ENCODE measurements around the gene SAT2. TPM values are rescaled to one million over a fixed set of nuclear protein-coding genes. Genes with fewer than 3 reads are reported as not detected.

Gene SAT2
- total and polyA plus RNA-seq, 10 of the 15 experiments (the other 5 are each of a cell fraction or from before 2014, with no cell fraction given) = 14.6 to 44.0 (median 27.9) TPM

DNA sequence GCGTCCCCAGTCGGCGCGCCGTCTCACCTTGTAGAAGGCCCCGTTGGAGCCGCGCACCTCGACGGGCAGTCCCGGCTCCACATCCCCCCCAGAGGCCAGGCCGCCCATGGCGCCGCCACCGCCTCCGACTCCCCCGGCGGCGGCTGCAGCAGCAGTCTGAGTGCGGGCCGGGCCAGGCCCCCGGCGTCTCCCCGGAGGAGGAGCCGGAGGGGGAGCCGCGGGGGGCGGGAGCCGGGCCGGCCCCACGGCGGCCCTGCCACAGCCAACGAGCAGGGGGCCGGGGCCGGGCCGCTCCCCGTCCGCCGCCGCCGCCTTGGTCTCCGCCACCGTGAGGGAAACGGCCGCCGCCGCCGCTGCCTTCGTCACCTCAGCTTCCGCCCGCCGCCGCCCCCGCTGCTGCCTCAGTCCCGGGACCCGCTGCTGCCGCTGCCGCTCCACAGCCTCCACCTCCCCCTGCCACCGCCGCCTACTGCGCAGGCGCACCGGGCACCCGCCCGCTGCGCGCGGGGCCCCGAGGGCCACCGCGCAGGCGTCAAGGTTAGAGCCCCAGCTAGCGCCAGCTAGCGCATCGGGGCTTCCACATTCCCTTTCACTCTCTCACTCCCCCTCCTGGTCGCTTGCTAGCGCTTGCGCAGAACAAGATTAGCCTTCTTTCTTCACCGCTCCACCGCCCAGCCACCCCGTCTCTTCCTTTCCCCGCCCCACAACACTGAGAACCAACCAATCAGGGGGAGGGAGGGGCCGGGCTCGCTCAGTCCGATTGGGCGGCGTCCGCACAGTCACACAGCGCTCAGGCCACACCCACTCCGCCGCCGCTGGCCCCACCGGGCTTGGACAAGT lies 13.0 kb downstream of the SAT2 start, which contains the start of gene FXR2 (continued):
- TF ChIP-seq PRDM15 (CRISPR knock-in tag; IDR thresholded peaks at IDR 0.05) = no peak
- peak; percentile 82 for TF ChIP-seq NRF1 (conservative IDR thresholded peaks at IDR 0.05; ENCODE audit: low read depth, low read length)
- TF ChIP-seq PAX5 (IDR thresholded peaks at IDR 0.05; ENCODE audit: borderline replicate concordance, low read depth, low read length) = 0 out of 2 replicates have a peak, but pooled peaks have one; percentile 6
- peak in 1 of 2 experiments; percentile 84; a peak in 1 of 3 replicates for TF ChIP-seq EGR1 (IDR thresholded peaks at IDR 0.05; ENCODE audit: borderline replicate concordance in 1 of 2, low read depth in 2 of 2, low read length in 2 of 2)
- peak; percentile 96 for TF ChIP-seq LARP7 (IDR thresholded peaks at IDR 0.05)
- TF ChIP-seq KDM1A (IDR thresholded peaks at IDR 0.05; ENCODE audit: borderline replicate concordance) = no peak
- no peak for TF ChIP-seq RBBP5 (conservative IDR thresholded peaks at IDR 0.05)
- peak; percentile 90 for TF ChIP-seq DPF2 (IDR thresholded peaks at IDR 0.05)
- no peak for TF ChIP-seq NFIC (IDR thresholded peaks at IDR 0.05; ENCODE audit: low read depth, low read length)
- TF ChIP-seq, protein P1, sequence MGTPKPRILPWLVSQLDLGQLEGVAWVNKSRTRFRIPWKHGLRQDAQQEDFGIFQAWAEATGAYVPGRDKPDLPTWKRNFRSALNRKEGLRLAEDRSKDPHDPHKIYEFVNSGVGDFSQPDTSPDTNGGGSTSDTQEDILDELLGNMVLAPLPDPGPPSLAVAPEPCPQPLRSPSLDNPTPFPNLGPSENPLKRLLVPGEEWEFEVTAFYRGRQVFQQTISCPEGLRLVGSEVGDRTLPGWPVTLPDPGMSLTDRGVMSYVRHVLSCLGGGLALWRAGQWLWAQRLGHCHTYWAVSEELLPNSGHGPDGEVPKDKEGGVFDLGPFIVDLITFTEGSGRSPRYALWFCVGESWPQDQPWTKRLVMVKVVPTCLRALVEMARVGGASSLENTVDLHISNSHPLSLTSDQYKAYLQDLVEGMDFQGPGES (IDR thresholded peaks at IDR 0.05) = peak; percentile 56; the same call in 1 of the 2 replicates
- TF ChIP-seq, protein P2, sequence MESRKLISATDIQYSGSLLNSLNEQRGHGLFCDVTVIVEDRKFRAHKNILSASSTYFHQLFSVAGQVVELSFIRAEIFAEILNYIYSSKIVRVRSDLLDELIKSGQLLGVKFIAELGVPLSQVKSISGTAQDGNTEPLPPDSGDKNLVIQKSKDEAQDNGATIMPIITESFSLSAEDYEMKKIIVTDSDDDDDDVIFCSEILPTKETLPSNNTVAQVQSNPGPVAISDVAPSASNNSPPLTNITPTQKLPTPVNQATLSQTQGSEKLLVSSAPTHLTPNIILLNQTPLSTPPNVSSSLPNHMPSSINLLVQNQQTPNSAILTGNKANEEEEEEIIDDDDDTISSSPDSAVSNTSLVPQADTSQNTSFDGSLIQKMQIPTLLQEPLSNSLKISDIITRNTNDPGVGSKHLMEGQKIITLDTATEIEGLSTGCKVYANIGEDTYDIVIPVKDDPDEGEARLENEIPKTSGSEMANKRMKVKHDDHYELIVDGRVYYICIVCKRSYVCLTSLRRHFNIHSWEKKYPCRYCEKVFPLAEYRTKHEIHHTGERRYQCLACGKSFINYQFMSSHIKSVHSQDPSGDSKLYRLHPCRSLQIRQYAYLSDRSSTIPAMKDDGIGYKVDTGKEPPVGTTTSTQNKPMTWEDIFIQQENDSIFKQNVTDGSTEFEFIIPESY (IDR thresholded peaks at IDR 0.05) = no peak
- 0 out of 4 replicates have a peak, but pooled peaks of 1 of the 2 experiments have one; percentile 9 for TF ChIP-seq SRF (IDR thresholded peaks at IDR 0.05; ENCODE audit: low read depth in 2 of 2, low read length in 2 of 2)
- no peak for TF ChIP-seq MTA2 (IDR thresholded peaks at IDR 0.05; ENCODE audit: low read depth)
- no peak for TF ChIP-seq ZNF24 (IDR thresholded peaks at IDR 0.05)
- TF ChIP-seq, protein P3, sequence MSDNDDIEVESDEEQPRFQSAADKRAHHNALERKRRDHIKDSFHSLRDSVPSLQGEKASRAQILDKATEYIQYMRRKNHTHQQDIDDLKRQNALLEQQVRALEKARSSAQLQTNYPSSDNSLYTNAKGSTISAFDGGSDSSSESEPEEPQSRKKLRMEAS (IDR thresholded peaks at IDR 0.05; ENCODE audit: low read depth, low read length) = no peak
- TF ChIP-seq, protein P4, sequence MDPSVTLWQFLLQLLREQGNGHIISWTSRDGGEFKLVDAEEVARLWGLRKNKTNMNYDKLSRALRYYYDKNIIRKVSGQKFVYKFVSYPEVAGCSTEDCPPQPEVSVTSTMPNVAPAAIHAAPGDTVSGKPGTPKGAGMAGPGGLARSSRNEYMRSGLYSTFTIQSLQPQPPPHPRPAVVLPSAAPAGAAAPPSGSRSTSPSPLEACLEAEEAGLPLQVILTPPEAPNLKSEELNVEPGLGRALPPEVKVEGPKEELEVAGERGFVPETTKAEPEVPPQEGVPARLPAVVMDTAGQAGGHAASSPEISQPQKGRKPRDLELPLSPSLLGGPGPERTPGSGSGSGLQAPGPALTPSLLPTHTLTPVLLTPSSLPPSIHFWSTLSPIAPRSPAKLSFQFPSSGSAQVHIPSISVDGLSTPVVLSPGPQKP (IDR thresholded peaks at IDR 0.05; ENCODE audit: low read depth, low read length) = no peak
- no peak for TF ChIP-seq POU2F2 (IDR thresholded peaks at IDR 0.05; ENCODE audit: borderline replicate concordance, low read depth, low read length)
- no peak for TF ChIP-seq RAD51 (IDR thresholded peaks at IDR 0.05)
- no peak for TF ChIP-seq YBX1 (IDR thresholded peaks at IDR 0.05)
- TF ChIP-seq HDAC2 (IDR thresholded peaks at IDR 0.05) = no peak
- no peak for TF ChIP-seq MYC (IDR thresholded peaks at IDR 0.05; ENCODE audit: insufficient read depth, insufficient read length, insufficient replicate concordance, low read length, severe bottlenecking)
- no peak for TF ChIP-seq NFXL1 (IDR thresholded peaks at IDR 0.05; ENCODE audit: borderline replicate concordance)
- TF ChIP-seq TCF7 (IDR thresholded peaks at IDR 0.05; ENCODE audit: borderline replicate concordance) = no peak

Data from GM12878 (cell line).